ENCODE results near the gene SYS1. TPM values are rescaled to one million over a fixed set of nuclear protein-coding genes. Genes with fewer than 3 reads are reported as not detected.

The SYS1 gene
- total RNA-seq, 1 experiment from 2014 or later, result 19.1 TPM

- peak overlapping the region; percentile 93 for H3K27ac Mint-ChIP-seq (ENCODE audit: low read depth, unreplicated experiment)
- H3K27me3 Mint-ChIP-seq (ENCODE audit: insufficient read depth, unreplicated experiment), result no peaks in the 10 kb centered on the region
- BruUV-seq (replicated peaks), result no TSS peak
- ChIA-PET POLR2A (interaction anchor here (0.6 to 37.4 kb wide), 13 partner anchors 10 to 1060 kb away, joined by 3 to 1328 read pairs (median 4); partner anchors contain the start of genes DNTTIP1, ELMO2, PIGT and SDC4), CTCF (interaction anchor here (0.6 to 9.0 kb wide), 15 partner anchors 9 to 695 kb away, joined by 3 to 82 read pairs (median 5); partner anchors contain the start of gene SYS1)
- no peaks in the 10 kb centered on the region for H3K36me3 Mint-ChIP-seq (ENCODE audit: insufficient read depth, unreplicated experiment)
- no peak for DNase-seq (ENCODE audit: unreplicated experiment)
- intact Hi-C loops (cut with micrococcal nuclease), result loop anchor here (5.0 kb wide), 1 partner anchor 71 kb away; the partner anchor contains the start of gene PIGT
- H3K9me3 Mint-ChIP-seq (ENCODE audit: unreplicated experiment), result no peaks in the 10 kb centered on the region
- H3K4me3 Mint-ChIP-seq (ENCODE audit: unreplicated experiment), result peak overlapping the region; percentile 89
- TF ChIP-seq, protein P1, sequence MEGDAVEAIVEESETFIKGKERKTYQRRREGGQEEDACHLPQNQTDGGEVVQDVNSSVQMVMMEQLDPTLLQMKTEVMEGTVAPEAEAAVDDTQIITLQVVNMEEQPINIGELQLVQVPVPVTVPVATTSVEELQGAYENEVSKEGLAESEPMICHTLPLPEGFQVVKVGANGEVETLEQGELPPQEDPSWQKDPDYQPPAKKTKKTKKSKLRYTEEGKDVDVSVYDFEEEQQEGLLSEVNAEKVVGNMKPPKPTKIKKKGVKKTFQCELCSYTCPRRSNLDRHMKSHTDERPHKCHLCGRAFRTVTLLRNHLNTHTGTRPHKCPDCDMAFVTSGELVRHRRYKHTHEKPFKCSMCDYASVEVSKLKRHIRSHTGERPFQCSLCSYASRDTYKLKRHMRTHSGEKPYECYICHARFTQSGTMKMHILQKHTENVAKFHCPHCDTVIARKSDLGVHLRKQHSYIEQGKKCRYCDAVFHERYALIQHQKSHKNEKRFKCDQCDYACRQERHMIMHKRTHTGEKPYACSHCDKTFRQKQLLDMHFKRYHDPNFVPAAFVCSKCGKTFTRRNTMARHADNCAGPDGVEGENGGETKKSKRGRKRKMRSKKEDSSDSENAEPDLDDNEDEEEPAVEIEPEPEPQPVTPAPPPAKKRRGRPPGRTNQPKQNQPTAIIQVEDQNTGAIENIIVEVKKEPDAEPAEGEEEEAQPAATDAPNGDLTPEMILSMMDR (IDR thresholded peaks at IDR 0.05; ENCODE audit: unreplicated experiment), result no peak
- H3K4me1 Mint-ChIP-seq (ENCODE audit: insufficient read depth, unreplicated experiment), result peaks cover 37% of the 10 kb centered on the region
Measured at GRCh38 chr20:45346291-45346718, 16.7 kb upstream of the SYS1 start.

GRCh38 chr20:45346851-45347250, 16.1 kb upstream of the SYS1 start:
- peaks cover 33% of the 10 kb centered on the region for H3K4me1 Mint-ChIP-seq (ENCODE audit: insufficient read depth, unreplicated experiment)
- TF ChIP-seq, protein P1 (IDR thresholded peaks at IDR 0.05; ENCODE audit: unreplicated experiment), result no peak
- no peaks in the 10 kb centered on the region for H3K9me3 Mint-ChIP-seq (ENCODE audit: unreplicated experiment)
- no TSS peak for BruUV-seq (replicated peaks)
- no peaks in the 10 kb centered on the region for H3K36me3 Mint-ChIP-seq (ENCODE audit: insufficient read depth, unreplicated experiment)
- ChIA-PET CTCF (interaction anchor here (0.6 to 9.0 kb wide), 15 partner anchors 10 to 696 kb away, joined by 3 to 82 read pairs (median 5); partner anchors contain the start of gene SYS1), POLR2A (interaction anchor here (0.6 to 37.4 kb wide), 19 partner anchors 11 to 1060 kb away, joined by 3 to 1328 read pairs (median 3); partner anchors contain the start of genes DNTTIP1, ELMO2, PIGT and SDC4)
- H3K27me3 Mint-ChIP-seq (ENCODE audit: insufficient read depth, unreplicated experiment), result no peaks in the 10 kb centered on the region
- DNase-seq (ENCODE audit: unreplicated experiment), result peak; percentile 37
- peak overlapping the region; percentile 93 for H3K27ac Mint-ChIP-seq (ENCODE audit: low read depth, unreplicated experiment)
- intact Hi-C loops (cut with micrococcal nuclease), result loop anchor here (5.0 kb wide), 1 partner anchor 70 kb away; the partner anchor contains the start of gene PIGT
- H3K4me3 Mint-ChIP-seq (ENCODE audit: unreplicated experiment), result peak overlapping the region; percentile 89

GRCh38 chr20:45347297-45347935, 15.5 kb upstream of the SYS1 start:
- H3K4me1 Mint-ChIP-seq (ENCODE audit: insufficient read depth, unreplicated experiment), result peaks cover 28% of the 10 kb centered on the region
- TF ChIP-seq, protein P1 (IDR thresholded peaks at IDR 0.05; ENCODE audit: unreplicated experiment), result no peak
- no TSS peak for BruUV-seq (replicated peaks)

More at GRCh38 chr20:45347297-45347935, 15.5 kb upstream of the SYS1 start:
- no peak for DNase-seq (ENCODE audit: unreplicated experiment)
- Mint-ChIP-seq H3K27me3 (ENCODE audit: insufficient read depth, unreplicated experiment) (no peaks in the 10 kb centered on the region), H3K36me3 (ENCODE audit: insufficient read depth, unreplicated experiment) (no peaks in the 10 kb centered on the region), H3K27ac (ENCODE audit: low read depth, unreplicated experiment) (peak overlapping the region; percentile 93), H3K4me3 (ENCODE audit: unreplicated experiment) (peak overlapping the region; percentile 89), H3K9me3 (ENCODE audit: unreplicated experiment) (no peaks in the 10 kb centered on the region)
- POLR2A ChIA-PET, result interaction anchor here (0.5 to 37.4 kb wide), 20 partner anchors 12 to 1059 kb away, joined by 3 to 1328 read pairs (median 4); partner anchors contain the start of genes DNTTIP1, ELMO2, PIGT and SDC4
- intact Hi-C loops (cut with micrococcal nuclease), result loop anchor here (5.0 kb wide), 1 partner anchor 70 kb away; the partner anchor contains the start of gene PIGT
- CTCF ChIA-PET, result interaction anchor here (0.6 to 9.0 kb wide), 14 partner anchors 9 to 431 kb away, joined by 3 to 82 read pairs (median 6); partner anchors contain the start of gene SYS1
